ENCODE results near the gene AK1.

The AK1 gene, protein sequence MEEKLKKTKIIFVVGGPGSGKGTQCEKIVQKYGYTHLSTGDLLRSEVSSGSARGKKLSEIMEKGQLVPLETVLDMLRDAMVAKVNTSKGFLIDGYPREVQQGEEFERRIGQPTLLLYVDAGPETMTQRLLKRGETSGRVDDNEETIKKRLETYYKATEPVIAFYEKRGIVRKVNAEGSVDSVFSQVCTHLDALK

DNA sequence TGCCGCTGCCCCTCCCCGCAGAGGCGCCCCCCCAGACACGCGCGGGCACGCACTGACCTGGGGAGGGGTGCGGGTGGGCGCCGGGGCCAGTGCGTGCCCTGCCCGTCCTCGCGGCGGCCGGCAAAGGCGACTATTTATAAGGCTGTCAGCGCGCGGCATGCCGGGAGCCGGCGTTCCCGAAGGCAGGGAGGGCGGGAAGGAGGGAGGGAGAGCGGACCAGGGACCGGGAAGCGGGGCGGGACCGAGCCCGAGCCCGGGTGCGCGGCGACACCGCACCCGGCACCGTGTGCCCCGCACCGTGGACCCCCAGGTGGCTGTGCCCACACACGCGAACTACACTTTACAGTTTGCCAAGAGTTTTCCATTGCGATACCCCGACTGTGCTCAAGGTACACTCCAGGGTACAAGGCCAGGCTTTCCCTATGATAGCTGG is at the start of gene AK1:
TSS of gene AK1 (minus strand) at position 110 of the 433 bp plus-strand sequence. CDS start 3,058 bp downstream, outside the sequence.
- DNase-seq, result no peak

DNA sequence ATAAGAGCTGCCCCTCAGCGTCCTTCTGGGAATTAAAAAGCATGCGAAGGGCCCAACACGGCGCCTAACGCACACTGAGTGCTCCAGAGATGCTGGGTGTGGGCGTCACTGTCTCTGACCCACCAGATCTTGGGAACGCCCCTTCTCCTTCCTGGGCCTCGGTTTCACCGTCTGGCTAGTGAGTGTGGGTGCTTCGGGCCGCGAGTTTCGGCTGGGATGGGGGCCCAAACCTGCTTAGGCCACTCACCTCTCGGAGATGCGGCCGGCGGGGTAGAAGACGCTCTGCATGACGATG is 49.4 kb upstream of the AK1 start:
- no peak for DNase-seq

GRCh38 chr9:127925959-127926905 is 48.8 kb upstream of the AK1 start:
- DNase-seq, result no peak

GRCh38 chr9:127924736-127925444 is 47.4 kb upstream of the AK1 start:
- no peak for DNase-seq

GRCh38 chr9:127923771-127924170 is 46.3 kb upstream of the AK1 start:
- no peak for DNase-seq

GRCh38 chr9:127923046-127923445 is 45.6 kb upstream of the AK1 start:
- no peak for DNase-seq

GRCh38 chr9:127921557-127922120 is 44.2 kb upstream of the AK1 start:
- DNase-seq, result peak; percentile 16 to 50

GRCh38 chr9:127920794-127921193 is 43.3 kb upstream of the AK1 start:
- no peak for DNase-seq

- peak; percentile 63 to 79 for DNase-seq
Measured at GRCh38 chr9:127919253-127919815, 41.9 kb upstream of the AK1 start.

DNA sequence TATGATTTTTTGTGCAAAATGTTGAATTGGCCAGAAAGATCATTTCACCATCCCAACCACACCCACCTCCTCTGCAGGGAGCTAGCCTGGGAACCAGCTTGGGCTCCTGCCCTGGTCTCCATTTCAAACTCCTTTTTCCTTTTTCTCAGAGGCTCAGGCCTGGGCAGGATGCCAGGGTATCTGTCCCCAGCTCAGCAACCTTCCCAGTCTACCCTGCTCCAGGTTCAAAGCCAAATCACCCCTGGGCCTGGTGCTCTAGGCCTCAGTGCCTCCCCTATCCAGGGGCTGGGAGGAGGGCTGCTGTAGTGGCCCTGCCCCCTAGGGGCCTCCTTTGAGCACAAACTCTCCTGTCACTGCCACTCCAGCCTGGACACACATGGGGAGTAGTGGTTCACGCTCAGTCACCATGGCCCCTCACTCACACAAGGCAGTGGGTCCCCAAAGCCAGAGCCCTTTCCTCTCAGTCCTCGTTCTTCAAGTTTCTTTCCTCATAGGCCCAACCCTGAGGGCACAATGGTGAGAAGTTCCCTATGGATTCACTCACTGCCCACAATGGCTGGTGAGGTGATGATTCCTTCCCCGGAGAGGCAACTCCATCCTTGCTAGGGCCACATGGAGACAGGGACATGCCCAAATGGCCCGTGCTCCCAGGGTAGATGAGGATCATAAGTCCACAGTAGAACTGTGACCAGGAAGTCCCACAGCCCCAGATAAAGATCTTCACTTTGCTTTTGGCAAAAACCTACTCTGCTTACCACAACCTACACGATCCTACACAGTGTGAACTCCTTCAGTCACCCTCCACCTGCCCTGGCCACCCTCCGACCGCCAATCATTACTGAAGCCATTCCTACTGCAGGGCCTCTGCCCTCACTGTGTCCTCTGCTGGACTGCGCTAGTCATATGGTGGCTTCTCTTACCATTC is 41.0 kb upstream of the AK1 start:
- no peak for DNase-seq

DNA sequence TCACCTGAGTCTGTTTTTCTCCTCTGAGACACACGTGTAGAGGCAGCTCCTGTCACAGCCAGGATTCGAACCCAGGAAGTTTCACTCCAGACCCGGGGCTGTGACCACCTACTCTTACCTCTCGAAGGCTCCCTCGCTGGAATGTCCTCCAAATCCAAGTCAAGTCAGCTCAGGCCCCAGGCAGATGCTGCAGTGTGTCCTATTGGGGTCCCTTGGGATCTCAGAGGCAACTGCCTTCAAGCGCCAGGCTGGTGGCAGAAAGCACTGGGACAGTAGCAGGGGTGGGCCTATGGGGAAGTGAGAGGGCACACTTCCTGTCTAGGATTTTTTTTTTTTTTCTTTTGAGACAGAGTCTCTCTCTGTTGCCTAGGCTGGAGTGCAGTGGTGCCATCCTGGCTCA is 40.1 kb upstream of the AK1 start:
- no peak for DNase-seq

GRCh38 chr9:127916720-127917581 is 39.5 kb upstream of the AK1 start, which contains the start of gene ST6GALNAC4:
ST6GALNAC4 (minus strand) TSS chr9:127917041; CDS start chr9:127916419, 622 bp downstream.
- DNase-seq, result peak; percentile 64 to 76

DNA sequence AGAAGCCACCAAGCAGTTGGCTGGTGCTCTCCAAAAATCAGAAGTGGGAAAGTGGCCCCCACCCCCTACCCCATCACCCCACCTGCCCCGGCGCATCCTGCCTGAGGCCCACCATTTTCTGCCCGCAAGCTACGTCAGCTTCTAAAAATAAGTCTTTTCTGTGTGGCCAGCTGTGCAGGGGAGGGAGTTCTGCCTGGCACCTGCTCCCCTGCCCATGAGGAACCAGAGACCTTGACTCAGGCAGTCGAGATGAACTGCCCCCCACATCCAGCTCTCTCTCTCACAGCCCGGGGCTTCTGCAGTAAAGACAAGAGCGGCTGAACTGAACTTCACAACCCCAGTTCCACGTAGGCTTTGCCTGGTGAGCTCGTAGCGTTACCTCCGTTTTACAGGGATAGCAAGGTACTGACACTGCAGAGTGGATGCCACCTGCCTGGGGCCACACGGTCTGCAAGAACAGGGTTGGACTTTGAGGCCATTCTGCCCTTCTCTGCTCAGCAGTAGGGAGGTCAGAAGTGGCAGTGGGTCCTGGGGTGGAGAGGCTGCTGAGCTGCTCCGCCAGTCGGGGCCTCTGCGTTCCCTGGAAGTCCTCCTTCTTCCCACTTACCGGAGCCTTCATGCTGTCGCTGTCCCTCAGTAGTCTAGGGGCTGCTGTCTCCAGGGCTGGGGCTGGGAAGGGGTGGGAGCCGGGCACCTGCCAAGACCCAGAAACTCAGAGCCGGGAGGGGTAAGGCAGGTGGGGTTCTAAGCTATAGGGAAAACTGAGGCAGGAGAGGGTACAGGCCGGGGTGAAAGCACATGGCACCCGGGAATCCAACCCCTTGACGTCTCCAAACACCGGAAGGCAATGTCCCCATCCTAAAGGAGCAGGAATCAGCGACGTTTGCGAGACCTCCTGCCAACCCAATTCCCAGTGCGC is 38.6 kb upstream of the AK1 start:
- DNase-seq, result no peak

DNA sequence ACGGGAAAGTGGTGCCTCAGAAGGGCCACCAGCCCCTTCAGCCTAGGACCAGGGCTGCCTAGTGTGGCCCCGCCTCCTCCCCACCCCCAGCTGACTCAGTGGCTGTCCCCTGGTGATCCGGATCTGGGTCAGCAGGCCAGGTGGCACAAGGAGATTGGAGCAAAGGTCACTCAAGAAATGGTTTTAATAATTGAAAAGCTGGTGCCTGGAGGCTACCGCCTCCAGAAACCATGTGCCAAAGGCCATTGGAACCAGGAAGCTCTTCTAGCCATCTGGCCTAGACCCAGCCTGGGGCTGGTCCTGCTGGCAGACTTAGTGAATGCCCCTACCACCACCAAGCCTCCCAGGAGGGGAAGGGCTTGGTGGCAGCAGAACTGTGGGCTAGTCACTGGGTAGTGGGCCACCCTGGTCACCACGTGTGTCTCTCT is 37.9 kb upstream of the AK1 start:
- DNase-seq, result no peak

DNA sequence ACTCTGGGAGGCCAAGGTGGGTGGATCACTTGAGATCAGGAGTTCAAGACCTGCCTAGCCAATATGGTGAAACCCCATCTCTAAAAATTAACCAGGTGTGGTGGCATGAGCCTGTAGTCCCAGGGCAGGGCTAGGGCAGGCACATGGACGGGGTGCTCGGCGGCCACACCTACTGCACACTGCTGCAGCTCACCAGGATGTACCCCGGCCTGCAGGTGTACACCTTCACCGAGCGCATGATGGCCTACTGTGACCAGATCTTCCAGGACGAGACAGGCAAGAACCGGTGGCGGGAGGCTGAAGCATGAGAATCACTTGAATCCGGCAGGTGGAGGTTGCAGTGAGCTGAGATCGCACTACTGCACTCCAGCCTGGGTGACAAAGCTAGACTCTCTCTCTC is 36.2 kb upstream of the AK1 start:
- no peak for DNase-seq

GRCh38 chr9:127912882-127913281 is 35.4 kb upstream of the AK1 start:
- DNase-seq, result no peak

- DNase-seq, result no peak
Measured at GRCh38 chr9:127912296-127912695, 34.8 kb upstream of the AK1 start.

DNA sequence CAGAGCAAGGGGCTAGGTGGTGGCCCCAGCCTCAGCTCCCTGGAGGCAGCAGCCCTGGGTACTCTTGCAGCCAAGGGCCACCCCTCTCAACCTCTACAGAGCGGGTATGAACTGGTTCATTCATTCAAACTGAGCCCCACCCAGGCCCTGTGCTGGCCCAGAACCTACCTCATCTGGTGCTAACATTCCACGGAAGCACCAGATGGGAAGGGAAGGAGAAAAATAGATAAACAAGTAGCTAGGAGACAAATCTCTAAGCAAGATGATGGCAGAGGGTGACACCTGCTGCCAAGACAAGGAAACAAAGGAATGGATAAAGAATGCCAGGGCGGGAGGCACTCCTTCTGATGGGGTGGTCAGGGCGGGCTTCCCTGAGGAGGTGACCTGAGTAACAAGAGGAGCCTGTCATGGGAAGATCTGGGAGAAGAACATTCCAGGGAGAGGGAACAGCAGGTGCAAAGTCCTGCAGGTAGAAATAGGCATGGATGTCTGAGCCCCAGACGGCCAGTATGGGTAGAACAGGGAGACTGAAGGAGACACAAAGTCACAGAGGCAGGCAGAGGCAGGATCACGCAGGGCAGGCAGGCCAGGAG is 33.2 kb upstream of the AK1 start:
- no peak for DNase-seq

DNA sequence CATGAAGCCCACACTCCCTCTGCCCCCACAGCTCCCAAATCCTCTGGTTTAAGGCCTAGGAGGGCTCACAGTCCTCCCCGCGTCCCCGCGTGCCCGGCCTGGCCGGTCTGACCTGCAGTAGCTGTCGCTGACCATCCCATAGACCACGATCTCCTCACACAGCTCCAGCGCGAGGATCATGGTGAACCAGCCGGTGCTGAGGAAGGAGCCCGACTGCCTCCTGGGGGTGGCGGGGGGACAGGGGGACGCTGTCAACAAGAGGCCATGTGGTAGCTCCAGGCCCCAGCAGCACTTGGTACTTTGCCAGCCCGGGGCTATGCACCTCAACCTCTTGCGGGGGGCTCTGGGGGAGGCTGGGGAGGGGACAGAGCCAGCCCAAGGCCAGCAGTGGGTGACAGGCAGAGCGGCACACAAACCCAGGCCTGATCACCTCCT is 32.4 kb upstream of the AK1 start:
- no peak for DNase-seq
